A549 (cell line): ENCODE results near the gene OR10K2. TPM values are rescaled to one million over a fixed set of nuclear protein-coding genes. Genes with fewer than 3 reads are reported as not detected.

Experiments
- ATAC-seq, 2 experiments: fragments of 200-7000 bp in 1 of 2; fragments of >200 bp in 1 of 2; cut with Nextera tagmentation in 1 of 2; cut with Tn5 transposase in 1 of 2; 3 replicates each; pipeline versions ENCODE4 v1.8.0 to v1.9.1; 2018 to 2020; ENCODE audit warnings: mild to moderate bottlenecking in 1 of 2, moderate library complexity in 1 of 2
- CTCF ChIA-PET: fragments of 300-600 bp; sonication (Branson Sonifier 250); formaldehyde crosslinking; extraction: SDS; loops from one replicate; lab custom pipeline; 2021; ENCODE audit warnings: antibody characterized with exemption, inconsistent platforms; lab: Yijun Ruan, JAX
- POLR2A ChIA-PET: fragments of 350-600 bp; formaldehyde crosslinking; extraction: SDS; loops from one replicate; lab custom pipeline; 2021; ENCODE audit warnings: antibody characterized with exemption, inconsistent platforms; lab: Yijun Ruan, JAX
- DNase-seq, 2 experiments: peaks; one replicate each; pipeline versions ENCODE4 v3.0.0 to v3.0.0-alpha.2; 2011 to 2016; ENCODE audit warnings: low read depth in 1 of 2, low spot score in 1 of 2
- FAIRE-seq: peaks from 2 replicates; lab custom pipeline; 2011; peaks lifted over from hg19 to GRCh38; lab: Jason Lieb, UNC
- H3K27ac ChIP-seq, 2 experiments: fragments of >200 bp; sonication (Bioruptor Twin); formaldehyde crosslinking; 3 replicates each; pipeline ENCODE4 v1.5.1; 2016 to 2017
- H3K4me1 ChIP-seq: fragments of >200 bp; sonication (Bioruptor Twin); formaldehyde crosslinking; 3 replicates; pipeline ENCODE4 v1.6.1; 2016
- H3K4me2 ChIP-seq: fragments of >200 bp; sonication (Bioruptor Twin); formaldehyde crosslinking; 3 replicates; pipeline ENCODE4 v1.6.1; 2016
- H3K4me3 ChIP-seq: fragments of >200 bp; sonication (Bioruptor Twin); formaldehyde crosslinking; 3 replicates; pipeline ENCODE4 v1.5.1; 2016
- H3K9me3 ChIP-seq: fragments of >200 bp; sonication (Bioruptor Twin); formaldehyde crosslinking; 3 replicates; pipeline ENCODE4 v1.6.1; 2016
- CBX2 ChIP-seq: fragments of 200-600 bp; sonication (generic); IDR thresholded peaks from 2 replicates; pipeline ENCODE4 v1.6.1; 2016; ENCODE audit warnings: low read depth, mild to moderate bottlenecking, borderline replicate concordance
- CEBPB ChIP-seq, 2 experiments: fragments of >200 bp in 1 of 2; sonication (Bioruptor Twin) in 1 of 2; formaldehyde crosslinking in 1 of 2; IDR thresholded peaks; 2 replicates each; pipeline ENCODE4 v1.6.1; 2012 to 2016
- CHD2 ChIP-seq: fragments of 150-350 bp; IDR thresholded peaks from 2 replicates; pipeline ENCODE4 v1.6.1; 2014; ENCODE audit warnings: low read length; ENCODE audit not compliant: partially characterized antibody
- ESRRA ChIP-seq: fragments of 150-350 bp; IDR thresholded peaks from 2 replicates; pipeline ENCODE4 v1.6.1; 2014; ENCODE audit warnings: mild to moderate bottlenecking, low read length, borderline replicate concordance
- FOSB ChIP-seq: fragments of 250-450 bp; sonication (Bioruptor Pico); IDR thresholded peaks from 2 replicates; pipeline ENCODE4 v1.5.0; 2020; ENCODE audit warnings: mild to moderate bottlenecking, moderate library complexity
- FOSL2 ChIP-seq, 2 experiments: fragments of 450-650 bp in 1 of 2; fragments of >200 bp in 1 of 2; sonication (Bioruptor Twin) in 1 of 2; formaldehyde crosslinking; IDR thresholded peaks; 2 replicates each; pipeline versions ENCODE4 v1.5.0 to v1.6.1; 2016 to 2020; ENCODE audit warnings: mild to moderate bottlenecking in 1 of 2, moderate library complexity in 1 of 2
- GATA3 ChIP-seq: IDR thresholded peaks from 2 replicates; pipeline ENCODE4 v1.6.1; 2012; ENCODE audit warnings: borderline replicate concordance
- HEYL ChIP-seq: fragments of 250-450 bp; sonication (Bioruptor Pico); IDR thresholded peaks from 2 replicates; pipeline ENCODE4 v1.8.0; 2021; ENCODE audit warnings: mild to moderate bottlenecking, moderate library complexity
- HOXA7 ChIP-seq: fragments of 250-450 bp; sonication (Bioruptor Pico); IDR thresholded peaks from 2 replicates; pipeline ENCODE4 v1.5.0; 2020; ENCODE audit warnings: mild to moderate bottlenecking, moderate library complexity
- KDM1A ChIP-seq: fragments of 200-600 bp; sonication (generic); IDR thresholded peaks from 2 replicates; pipeline ENCODE4 v1.6.1; 2016; ENCODE audit warnings: low read depth, mild to moderate bottlenecking
- MAFK ChIP-seq: fragments of 450-650 bp; IDR thresholded peaks from 2 replicates; pipeline ENCODE4 v1.6.1; 2014; ENCODE audit not compliant: partially characterized antibody
- MAZ ChIP-seq: fragments of 150-350 bp; IDR thresholded peaks from 2 replicates; pipeline ENCODE4 v1.6.1; 2014; ENCODE audit warnings: antibody characterized with exemption, low read depth, low read length, borderline replicate concordance
- MYC ChIP-seq: IDR thresholded peaks from 2 replicates; pipeline ENCODE4 v1.6.1; 2012; ENCODE audit warnings: mild to moderate bottlenecking, inconsistent platforms, low read length, improper control_type of control experiment, borderline replicate concordance
- PHF8 ChIP-seq: fragments of 200-600 bp; sonication (generic); IDR thresholded peaks from 2 replicates; pipeline ENCODE4 v1.6.1; 2016; ENCODE audit warnings: low read depth, mild to moderate bottlenecking, antibody characterized with exemption, moderate library complexity, borderline replicate concordance
- RCOR1 ChIP-seq: fragments of 150-350 bp; IDR thresholded peaks from 2 replicates; pipeline ENCODE4 v1.6.1; 2014; ENCODE audit warnings: antibody characterized with exemption, low read length, low read depth
- RNF2 ChIP-seq: fragments of 200-600 bp; sonication (generic); IDR thresholded peaks from 2 replicates; pipeline ENCODE4 v1.6.1; 2016; ENCODE audit warnings: low read depth, mild to moderate bottlenecking, antibody characterized with exemption, moderate library complexity, borderline replicate concordance
- TFCP2L1 ChIP-seq: fragments of 250-450 bp; sonication (Bioruptor Pico); IDR thresholded peaks from 2 replicates; pipeline ENCODE4 v1.5.0; 2021; ENCODE audit warnings: mild to moderate bottlenecking
- TP53 ChIP-seq: fragments of 250-450 bp; sonication (Bioruptor Pico); IDR thresholded peaks from 2 replicates; pipeline ENCODE4 v1.5.0; 2021; ENCODE audit warnings: mild to moderate bottlenecking, moderate library complexity
- ZC3H11A ChIP-seq: fragments of 450-650 bp; IDR thresholded peaks from 2 replicates; pipeline ENCODE4 v1.6.1; 2014; ENCODE audit warnings: antibody characterized with exemption, mild to moderate bottlenecking
- ZFP36 ChIP-seq: fragments of 450-650 bp; IDR thresholded peaks from 2 replicates; pipeline ENCODE4 v1.6.1; 2014; ENCODE audit warnings: borderline replicate concordance; ENCODE audit not compliant: partially characterized antibody
- WGBS: methylation state at CpG from one replicate; pipeline ENCODE4 v1.1.6; 2017; ENCODE audit errors: missing lambda C conversion rate; 5-methylcytosine and 5-hydroxymethylcytosine counted together
- polyA minus RNA-seq: library from RNA; depleted of rRNA, polyadenylated mRNA; stranded (reverse); fragments of >200 nt; gene quantifications from 2 replicates; pipeline ENCODE4 v1.2.3, GENCODE V29; 2011; rRNA and poly(A)+ RNA removed
- polyA plus RNA-seq, 4 experiments: library from polyadenylated mRNA; depleted of rRNA in 3 of 4; stranded (reverse); fragments of >200 nt; fragmentation: RNase III in 1 of 4; extraction: RNeasy Plus Mini Kit Qiagen cat#74134 plus additional on column Dnase treatment in 1 of 4; gene quantifications; 2 replicates in 3 of 4; 3 replicates in 1 of 4; pipeline ENCODE4 v1.2.3, GENCODE V29; 2011 to 2017
- TF ChIP-seq, protein P1 (sequence below): IDR thresholded peaks from 2 replicates; pipeline ENCODE4 v1.6.1; 2012
- TF ChIP-seq, protein P2 (sequence below): fragments of 250-450 bp; sonication (Bioruptor Pico); IDR thresholded peaks from 2 replicates; pipeline ENCODE4 v1.5.0; 2021; ENCODE audit warnings: mild to moderate bottlenecking, moderate library complexity, borderline replicate concordance
- TF ChIP-seq, protein P3 (sequence below): IDR thresholded peaks from 2 replicates; pipeline ENCODE4 v1.6.1; 2012; ENCODE audit warnings: low read depth, borderline replicate concordance
- TF ChIP-seq, protein P4 (sequence below): fragments of 150-350 bp; IDR thresholded peaks from 2 replicates; pipeline ENCODE4 v1.6.1; 2014; ENCODE audit warnings: low read depth, mild to moderate bottlenecking, low read length
- TF ChIP-seq, protein P5 (sequence below): fragments of 200-600 bp; sonication (generic); IDR thresholded peaks from 2 replicates; pipeline ENCODE4 v1.6.1; 2016; ENCODE audit warnings: antibody characterized with exemption, mild to moderate bottlenecking, moderate library complexity

OR10K2 gene, protein sequence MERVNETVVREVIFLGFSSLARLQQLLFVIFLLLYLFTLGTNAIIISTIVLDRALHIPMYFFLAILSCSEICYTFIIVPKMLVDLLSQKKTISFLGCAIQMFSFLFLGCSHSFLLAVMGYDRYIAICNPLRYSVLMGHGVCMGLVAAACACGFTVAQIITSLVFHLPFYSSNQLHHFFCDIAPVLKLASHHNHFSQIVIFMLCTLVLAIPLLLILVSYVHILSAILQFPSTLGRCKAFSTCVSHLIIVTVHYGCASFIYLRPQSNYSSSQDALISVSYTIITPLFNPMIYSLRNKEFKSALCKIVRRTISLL
- polyA plus RNA-seq (2011; rRNA removed) (not detected in 2 replicates), polyA plus RNA-seq (2017; fragmentation: RNase III; extraction: RNeasy Plus Mini Kit Qiagen cat#74134 plus additional on column Dnase treatment) (not detected in 3 replicates), polyA minus RNA-seq (not detected in 2 replicates)
- polyA plus RNA-seq (2012; cell fraction: cytosol; rRNA removed): not detected in 2 replicates
- not detected in 2 replicates for polyA plus RNA-seq (2012; cell fraction: nucleus; rRNA removed)

DNA sequence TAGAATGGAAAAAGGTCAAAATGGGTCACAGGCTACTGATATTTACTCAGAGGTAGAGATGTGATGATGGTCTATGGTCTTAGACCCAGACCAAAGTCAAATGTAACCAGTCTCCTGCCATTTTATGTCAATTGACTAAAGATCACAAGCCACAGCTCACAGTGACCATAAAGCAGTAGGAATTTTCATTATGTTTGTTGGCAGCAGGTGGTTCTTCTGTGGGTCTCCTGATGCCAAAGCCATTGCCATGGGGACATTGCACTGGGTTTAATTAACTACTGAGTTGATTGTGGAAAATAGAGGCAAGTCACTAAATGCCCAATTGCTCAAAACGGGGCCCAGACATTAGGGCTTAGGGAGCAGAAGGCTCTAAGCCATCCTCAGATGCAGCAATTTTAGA is at the start of gene OR10K2:
Gene OR10K2, minus strand, starts transcription at position 101 of the 400 bp plus-strand sequence. CDS start 5,371 bp downstream, outside the sequence.
- H3K4me1 ChIP-seq: no peaks in the 10 kb centered on the region
- H3K9me3 ChIP-seq: no peaks in the 10 kb centered on the region
- DNase-seq: no peak
- H3K4me3 ChIP-seq: no peak within 1 kb of the TSS
- POLR2A ChIA-PET: no interaction called here
- WGBS: 0% methylated on average over 1 of the region's 1 CpG
- TF ChIP-seq ESRRA (no peak), MAFK (no peak), MAZ (no peak), KDM1A (no peak), CEBPB (IDR thresholded peaks at IDR 0.05) (no peak), MYC (no peak), RNF2 (no peak), CBX2 (no peak)
- TF ChIP-seq, protein P1, sequence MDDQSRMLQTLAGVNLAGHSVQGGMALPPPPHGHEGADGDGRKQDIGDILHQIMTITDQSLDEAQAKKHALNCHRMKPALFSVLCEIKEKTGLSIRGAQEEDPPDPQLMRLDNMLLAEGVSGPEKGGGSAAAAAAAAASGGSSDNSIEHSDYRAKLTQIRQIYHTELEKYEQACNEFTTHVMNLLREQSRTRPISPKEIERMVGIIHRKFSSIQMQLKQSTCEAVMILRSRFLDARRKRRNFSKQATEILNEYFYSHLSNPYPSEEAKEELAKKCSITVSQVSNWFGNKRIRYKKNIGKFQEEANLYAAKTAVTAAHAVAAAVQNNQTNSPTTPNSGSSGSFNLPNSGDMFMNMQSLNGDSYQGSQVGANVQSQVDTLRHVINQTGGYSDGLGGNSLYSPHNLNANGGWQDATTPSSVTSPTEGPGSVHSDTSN: no peak
- TF ChIP-seq, protein P2, sequence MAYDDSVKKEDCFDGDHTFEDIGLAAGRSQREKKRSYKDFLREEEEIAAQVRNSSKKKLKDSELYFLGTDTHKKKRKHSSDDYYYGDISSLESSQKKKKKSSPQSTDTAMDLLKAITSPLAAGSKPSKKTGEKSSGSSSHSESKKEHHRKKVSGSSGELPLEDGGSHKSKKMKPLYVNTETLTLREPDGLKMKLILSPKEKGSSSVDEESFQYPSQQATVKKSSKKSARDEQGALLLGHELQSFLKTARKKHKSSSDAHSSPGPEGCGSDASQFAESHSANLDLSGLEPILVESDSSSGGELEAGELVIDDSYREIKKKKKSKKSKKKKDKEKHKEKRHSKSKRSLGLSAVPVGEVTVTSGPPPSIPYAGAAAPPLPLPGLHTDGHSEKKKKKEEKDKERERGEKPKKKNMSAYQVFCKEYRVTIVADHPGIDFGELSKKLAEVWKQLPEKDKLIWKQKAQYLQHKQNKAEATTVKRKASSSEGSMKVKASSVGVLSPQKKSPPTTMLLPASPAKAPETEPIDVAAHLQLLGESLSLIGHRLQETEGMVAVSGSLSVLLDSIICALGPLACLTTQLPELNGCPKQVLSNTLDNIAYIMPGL: no peak
- TF ChIP-seq, all 56 proteins: peak for 0
- FAIRE-seq (no peak), ATAC-seq (no peak)
- CTCF ChIA-PET: no interaction called here
- Histone ChIP-seq H3K4me2 (no peak within 1 kb of the TSS), H3K27ac (no peak within 1 kb of the TSS)

DNA sequence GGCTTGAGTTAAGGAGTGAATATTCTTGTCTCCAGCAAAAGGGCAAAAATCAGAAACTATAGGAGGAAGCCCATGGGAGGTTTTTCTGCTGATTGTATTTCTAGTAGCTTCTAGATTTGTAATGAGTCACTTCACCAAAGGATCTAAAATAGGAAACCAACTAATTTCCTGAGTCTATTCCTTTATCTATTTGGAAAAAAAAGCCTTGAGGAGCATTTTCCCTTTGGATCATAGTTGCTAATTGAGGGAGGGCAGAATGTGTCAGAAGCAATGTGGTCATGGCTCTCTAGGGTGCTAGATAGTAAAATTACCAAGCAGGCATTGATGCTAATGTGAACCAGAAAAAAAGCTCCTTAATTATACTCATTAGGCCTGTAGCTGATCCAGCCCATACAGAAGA is 45.9 kb upstream of the OR10K2 start, which contains the start of gene OR10R2:
Gene OR10R2, plus strand, starts transcription at position 301 of the 400 bp plus-strand sequence. CDS start 106 bp downstream, outside the sequence.
- Histone ChIP-seq H3K27ac (no peak within 1 kb of the TSS), H3K4me3 (no peak within 1 kb of the TSS), H3K4me1 (no peaks in the 10 kb centered on the region), H3K9me3 (no peaks in the 10 kb centered on the region), H3K4me2 (no peak within 1 kb of the TSS)
- ChIA-PET CTCF (no interaction called here), POLR2A (no interaction called here)
- no peak for DNase-seq
- FAIRE-seq: no peak
- TF ChIP-seq PHF8 (no peak), RNF2 (no peak), ZC3H11A (no peak), GATA3 (no peak), HOXA7 (no peak), TFCP2L1 (CRISPR knock-in tag) (no peak), CHD2 (no peak), FOSL2 (IDR thresholded peaks at IDR 0.05) (no peak), FOSL2 (CRISPR knock-in tag; IDR thresholded peaks at IDR 0.05) (no peak), TP53 (CRISPR knock-in tag) (no peak), HEYL (CRISPR knock-in tag) (no peak), CEBPB (IDR thresholded peaks at IDR 0.05) (no peak), ZFP36 (no peak), RCOR1 (no peak), FOSB (CRISPR knock-in tag) (no peak)
- TF ChIP-seq, protein P3, sequence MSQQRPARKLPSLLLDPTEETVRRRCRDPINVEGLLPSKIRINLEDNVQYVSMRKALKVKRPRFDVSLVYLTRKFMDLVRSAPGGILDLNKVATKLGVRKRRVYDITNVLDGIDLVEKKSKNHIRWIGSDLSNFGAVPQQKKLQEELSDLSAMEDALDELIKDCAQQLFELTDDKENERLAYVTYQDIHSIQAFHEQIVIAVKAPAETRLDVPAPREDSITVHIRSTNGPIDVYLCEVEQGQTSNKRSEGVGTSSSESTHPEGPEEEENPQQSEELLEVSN: no peak
- TF ChIP-seq, protein P1: no peak
- TF ChIP-seq, protein P4, sequence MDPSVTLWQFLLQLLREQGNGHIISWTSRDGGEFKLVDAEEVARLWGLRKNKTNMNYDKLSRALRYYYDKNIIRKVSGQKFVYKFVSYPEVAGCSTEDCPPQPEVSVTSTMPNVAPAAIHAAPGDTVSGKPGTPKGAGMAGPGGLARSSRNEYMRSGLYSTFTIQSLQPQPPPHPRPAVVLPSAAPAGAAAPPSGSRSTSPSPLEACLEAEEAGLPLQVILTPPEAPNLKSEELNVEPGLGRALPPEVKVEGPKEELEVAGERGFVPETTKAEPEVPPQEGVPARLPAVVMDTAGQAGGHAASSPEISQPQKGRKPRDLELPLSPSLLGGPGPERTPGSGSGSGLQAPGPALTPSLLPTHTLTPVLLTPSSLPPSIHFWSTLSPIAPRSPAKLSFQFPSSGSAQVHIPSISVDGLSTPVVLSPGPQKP: no peak
- TF ChIP-seq, protein P5, sequence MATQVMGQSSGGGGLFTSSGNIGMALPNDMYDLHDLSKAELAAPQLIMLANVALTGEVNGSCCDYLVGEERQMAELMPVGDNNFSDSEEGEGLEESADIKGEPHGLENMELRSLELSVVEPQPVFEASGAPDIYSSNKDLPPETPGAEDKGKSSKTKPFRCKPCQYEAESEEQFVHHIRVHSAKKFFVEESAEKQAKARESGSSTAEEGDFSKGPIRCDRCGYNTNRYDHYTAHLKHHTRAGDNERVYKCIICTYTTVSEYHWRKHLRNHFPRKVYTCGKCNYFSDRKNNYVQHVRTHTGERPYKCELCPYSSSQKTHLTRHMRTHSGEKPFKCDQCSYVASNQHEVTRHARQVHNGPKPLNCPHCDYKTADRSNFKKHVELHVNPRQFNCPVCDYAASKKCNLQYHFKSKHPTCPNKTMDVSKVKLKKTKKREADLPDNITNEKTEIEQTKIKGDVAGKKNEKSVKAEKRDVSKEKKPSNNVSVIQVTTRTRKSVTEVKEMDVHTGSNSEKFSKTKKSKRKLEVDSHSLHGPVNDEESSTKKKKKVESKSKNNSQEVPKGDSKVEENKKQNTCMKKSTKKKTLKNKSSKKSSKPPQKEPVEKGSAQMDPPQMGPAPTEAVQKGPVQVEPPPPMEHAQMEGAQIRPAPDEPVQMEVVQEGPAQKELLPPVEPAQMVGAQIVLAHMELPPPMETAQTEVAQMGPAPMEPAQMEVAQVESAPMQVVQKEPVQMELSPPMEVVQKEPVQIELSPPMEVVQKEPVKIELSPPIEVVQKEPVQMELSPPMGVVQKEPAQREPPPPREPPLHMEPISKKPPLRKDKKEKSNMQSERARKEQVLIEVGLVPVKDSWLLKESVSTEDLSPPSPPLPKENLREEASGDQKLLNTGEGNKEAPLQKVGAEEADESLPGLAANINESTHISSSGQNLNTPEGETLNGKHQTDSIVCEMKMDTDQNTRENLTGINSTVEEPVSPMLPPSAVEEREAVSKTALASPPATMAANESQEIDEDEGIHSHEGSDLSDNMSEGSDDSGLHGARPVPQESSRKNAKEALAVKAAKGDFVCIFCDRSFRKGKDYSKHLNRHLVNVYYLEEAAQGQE: no peak
- ATAC-seq: no peak
